ENCODE data around the gene LIN37. TPM values are rescaled to one million over a fixed set of nuclear protein-coding genes. Genes with fewer than 3 reads are reported as not detected.

LIN37 gene
- polyA plus RNA-seq, 12 donors: 5.3 to 11.3 (median 9.5) TPM; not detected in 2

DNA sequence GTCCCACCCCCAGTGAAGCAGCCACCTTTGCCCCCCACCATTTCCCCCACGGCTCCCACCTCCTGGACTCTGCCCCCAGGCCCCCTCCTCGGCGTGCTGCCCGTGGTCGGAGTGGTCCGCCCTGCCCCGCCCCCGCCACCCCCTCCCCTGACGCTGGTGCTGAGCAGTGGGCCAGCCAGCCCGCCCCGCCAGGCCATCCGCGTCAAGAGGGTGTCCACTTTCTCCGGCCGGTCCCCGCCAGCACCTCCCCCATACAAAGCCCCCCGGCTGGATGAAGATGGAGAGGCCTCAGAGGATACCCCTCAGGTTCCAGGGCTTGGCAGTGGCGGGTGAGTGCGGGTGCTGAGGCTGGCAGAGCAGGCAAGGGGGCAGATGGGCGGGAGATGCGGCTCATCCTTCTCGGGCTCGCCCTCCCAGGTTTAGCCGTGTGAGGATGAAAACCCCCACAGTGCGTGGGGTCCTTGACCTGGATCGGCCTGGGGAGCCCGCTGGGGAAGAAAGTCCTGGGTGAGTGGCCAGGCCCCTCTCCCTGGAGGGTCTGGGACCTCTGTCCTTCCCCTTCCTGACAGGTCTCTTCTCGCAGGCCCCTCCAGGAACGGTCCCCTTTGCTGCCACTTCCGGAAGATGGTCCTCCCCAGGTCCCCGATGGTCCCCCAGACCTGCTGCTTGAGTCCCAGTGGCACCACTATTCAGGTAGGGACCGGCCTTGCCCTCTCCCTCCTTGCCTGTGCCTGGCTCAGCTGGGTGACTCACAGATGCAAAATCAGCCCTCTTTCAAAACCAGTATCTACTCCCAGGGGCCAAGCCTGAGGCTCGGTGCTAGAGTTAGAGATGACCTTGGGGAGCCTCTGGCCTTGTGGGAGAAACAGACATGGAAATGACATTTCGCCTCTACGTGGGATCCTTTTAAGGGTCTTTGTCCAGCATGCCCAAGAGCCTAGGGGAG is 14.9 kb upstream of the LIN37 start:
- DNase-seq: no peak

DNA sequence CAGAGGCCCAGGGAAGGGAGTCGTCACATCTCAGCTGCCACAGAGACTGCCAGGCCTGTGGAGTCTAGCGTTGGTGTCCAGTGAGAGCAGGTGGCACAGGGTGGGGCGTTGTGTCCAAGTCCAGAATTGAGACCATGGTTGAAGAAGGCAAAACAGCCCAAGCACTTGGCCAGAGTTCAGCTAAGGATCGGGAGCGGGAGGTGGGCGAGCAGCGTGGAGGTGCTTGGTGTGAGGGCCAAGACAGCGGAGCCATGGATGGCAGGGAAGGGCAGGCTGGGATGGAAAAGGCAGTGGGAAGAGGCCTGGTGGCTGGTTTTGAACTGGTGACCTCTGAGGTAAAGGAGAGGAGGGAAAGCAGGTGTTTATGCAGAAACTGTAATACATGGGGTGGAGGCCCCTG is 14.1 kb upstream of the LIN37 start:
- no peak for DNase-seq

DNA sequence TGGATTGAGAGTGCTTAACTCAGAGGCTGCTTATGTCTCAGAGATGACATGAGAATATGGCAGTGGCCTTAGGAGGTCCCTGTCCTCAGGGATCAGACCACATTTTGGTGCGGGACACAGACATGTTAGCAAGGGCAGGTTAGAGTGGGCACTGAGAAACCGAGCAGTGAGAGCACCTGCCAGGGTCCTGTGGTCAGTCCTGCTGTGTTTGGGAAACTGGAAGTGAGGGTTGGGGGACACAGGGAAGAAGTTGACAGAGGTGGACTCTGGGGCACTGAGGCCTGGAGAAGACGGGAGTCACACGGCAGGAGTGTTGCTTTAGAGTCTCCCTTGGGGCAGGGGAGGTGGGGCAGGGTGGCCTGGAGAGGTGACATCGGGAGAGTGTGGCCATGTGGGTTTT is 13.5 kb upstream of the LIN37 start:
- DNase-seq: no peak

DNA sequence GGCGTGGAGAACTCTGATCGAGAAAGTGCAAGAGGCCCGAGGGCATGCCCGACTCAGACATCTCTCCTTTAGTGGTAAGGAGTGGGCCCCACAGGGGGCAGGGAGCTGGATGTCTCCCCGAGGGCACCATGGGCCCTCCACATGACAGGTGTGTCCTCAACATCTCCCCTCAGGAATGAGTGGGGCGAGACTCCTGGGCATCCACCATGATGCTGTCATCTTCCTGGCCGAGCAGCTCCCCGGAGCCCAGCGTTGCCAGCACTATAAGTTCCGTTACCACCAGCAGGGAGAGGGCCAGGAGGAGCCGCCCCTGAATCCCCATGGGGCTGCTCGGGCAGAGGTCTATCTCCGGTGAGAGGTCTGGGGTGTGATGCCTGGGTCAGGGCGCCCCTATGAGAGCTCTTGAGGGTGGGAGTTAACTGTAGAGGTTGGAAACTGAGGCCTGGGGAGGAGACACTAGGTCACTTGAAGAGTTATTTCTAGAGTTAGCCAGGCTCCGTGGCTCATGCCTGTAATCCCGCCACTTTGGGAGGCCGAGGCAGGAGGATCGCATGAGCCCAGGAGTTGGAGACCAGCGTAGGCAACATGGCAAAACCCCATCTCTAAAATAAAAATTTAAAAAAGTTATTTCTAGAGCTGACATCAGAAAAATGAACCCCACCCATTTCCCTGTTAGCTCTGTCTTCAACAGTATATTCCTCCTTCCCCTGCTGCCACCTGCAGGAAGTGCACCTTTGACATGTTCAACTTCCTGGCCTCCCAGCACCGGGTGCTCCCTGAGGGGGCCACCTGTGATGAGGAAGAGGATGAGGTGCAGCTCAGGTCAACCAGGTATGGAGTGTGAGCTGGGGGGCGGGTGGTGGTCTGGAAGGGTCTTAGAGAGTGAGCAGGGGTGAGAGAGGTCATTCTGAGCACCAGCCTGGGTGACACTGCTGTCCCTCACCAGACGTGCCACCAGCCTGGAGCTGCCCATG is 11.2 kb upstream of the LIN37 start:
- no peak for DNase-seq

DNA sequence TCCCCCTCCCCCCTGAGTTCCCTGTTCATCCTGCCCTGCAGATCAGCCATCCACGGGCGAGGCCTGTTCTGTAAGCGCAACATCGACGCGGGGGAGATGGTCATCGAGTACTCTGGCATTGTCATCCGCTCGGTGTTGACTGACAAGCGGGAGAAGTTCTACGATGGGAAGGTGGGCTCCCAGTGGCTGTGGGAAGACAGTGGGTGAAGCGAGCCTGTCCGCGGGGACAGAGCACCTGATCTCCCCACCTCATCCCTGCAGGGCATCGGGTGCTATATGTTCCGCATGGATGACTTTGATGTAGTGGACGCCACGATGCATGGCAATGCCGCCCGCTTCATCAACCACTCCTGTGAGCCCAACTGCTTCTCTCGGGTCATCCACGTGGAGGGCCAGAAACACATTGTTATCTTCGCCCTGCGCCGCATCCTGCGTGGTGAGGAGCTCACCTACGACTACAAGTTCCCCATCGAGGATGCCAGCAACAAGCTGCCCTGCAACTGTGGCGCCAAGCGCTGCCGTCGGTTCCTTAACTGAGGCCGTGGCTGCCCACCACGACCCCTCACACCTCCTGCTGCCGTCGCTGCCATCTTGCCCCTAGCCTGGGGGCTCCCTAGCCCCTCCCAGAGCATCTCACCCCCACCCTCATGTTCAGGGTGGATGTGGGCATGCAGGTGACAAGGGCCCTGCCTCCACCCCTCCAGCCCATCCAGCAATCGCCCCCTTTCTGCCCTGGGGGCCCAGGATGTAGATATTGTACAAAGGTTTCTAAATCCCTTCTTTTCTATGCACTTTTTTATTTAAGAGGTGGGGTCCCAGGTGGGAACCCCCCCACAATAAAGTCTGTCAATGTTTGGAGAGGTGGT is 10.1 kb upstream of the LIN37 start:
- DNase-seq: no peak

DNA sequence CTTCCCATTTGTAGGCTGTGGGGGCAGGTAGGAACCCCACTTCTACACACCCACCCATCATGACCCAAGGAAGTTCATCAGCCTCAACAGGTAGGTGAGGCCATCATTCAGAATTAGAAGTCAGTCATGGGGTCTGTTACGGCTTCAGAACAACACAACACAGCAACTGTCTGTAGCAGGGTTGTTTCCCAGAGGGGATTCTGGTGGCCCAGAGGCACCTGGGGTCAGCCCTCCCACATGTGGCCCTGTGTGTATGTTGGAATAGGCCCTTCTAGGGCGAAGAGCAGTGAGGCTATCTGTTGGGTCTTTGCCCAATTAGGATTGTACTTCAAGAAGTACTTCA is 9.5 kb upstream of the LIN37 start:
- no peak for DNase-seq

DNA sequence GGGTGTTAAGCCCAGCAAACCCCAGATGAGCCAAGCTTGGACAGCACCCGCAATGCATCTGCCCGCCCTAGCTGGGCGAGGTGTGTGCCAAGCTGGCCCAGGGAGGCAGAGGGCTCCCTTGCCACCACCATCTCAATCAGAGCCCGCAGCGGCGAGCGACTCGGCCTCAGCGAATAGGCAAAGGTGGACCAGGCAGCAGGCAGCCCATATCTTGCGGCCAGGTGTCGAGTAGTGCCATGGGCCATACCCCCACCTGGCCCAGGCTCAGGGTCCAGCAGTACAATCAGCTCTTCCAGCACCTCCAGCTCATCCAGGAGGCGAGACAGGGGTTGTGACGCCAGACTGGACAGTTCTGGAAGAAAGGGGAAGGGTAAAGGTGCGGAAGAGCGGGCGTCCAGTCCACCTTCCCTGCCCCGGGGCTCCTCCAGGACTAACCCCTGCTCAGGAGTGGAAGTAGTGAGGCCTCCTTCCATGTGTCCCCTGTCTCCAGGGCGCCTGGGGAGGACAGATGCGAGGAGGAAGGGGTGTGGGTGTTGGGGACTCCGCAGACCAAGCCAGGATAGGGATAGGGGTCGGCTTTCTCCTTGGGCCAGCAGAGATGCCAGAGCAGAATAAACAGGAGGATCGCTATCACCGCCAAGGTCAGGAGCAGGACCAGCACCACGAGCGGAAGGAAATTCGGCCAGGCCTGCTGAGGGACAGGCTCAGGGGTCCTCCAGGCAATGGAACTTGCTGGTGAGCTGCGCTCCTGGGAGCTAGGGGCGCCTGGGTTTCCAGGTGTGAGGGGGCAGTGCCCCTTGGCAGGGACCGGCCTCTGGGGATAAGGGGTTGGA is 8.9 kb upstream of the LIN37 start:
- no peak for DNase-seq

DNA sequence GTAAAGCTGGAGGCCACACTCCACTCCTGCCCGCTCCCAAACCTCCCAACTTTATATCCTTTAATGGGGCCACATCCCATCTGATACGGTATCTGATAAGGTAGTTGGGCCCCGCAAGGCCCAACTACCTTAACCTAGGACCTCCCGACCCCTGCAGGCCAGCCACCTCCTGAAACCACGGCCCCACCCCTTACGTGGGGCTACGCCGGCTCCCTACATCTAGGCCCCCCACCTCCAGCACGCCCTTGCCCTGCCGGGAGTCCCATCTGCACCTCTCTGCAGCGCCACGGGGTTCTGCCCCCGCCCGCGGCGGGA is 8.3 kb upstream of the LIN37 start:
- no peak for DNase-seq

DNA sequence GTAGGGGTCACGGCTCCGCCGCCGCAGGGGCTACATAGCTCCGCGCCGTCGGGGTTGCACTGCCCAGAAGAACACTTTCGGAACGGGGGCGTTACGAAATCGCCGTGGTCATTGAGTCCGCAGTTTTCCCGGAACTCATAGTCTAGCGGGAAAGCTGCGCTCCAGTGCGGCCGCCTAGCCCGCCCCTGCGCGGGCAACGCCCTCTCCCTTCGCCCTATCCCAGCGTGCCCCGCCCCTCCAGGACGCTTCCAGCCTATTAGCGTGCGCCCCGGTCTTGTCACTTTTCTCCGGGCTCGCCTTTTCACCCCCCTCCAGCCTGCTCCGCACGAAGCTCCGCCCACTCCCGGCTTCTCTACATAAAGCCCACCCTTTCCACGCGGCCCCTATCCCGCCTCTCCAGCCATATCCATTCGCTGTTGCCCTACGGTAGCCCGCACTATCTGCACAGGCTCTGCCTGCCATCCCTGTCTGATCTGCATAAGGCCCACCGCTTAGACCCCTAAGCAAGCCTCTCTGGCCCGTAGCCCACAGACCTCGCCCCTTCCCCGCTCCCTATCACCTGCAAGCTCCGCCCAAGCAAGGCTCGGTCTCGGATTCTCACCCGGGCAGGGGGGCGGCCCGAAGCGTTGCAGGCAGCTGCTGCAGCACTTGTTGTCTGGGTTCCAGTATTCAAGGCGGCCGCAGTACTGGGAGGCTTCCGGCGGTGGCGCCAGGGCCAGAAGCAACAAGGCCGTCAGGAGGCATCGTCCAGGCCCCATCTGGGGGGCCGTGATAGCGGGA is 7.8 kb upstream of the LIN37 start:
- DNase-seq: peak; percentile 97

DNA sequence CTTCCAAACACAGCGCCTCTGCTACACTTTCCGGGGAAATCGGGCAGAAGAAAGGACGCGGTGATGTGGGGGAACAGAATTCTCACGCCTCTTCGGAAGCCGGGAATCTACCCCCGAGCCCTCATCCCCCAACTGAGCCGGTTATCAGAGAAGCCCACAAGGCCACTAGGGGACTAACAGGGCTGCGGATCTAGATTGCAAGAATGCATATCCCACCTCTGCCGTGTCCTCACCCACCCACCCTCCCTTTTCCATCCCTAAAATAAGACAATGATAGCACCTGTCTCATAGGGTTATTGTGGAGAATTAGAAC is 7.2 kb upstream of the LIN37 start:
- no peak for DNase-seq

DNA sequence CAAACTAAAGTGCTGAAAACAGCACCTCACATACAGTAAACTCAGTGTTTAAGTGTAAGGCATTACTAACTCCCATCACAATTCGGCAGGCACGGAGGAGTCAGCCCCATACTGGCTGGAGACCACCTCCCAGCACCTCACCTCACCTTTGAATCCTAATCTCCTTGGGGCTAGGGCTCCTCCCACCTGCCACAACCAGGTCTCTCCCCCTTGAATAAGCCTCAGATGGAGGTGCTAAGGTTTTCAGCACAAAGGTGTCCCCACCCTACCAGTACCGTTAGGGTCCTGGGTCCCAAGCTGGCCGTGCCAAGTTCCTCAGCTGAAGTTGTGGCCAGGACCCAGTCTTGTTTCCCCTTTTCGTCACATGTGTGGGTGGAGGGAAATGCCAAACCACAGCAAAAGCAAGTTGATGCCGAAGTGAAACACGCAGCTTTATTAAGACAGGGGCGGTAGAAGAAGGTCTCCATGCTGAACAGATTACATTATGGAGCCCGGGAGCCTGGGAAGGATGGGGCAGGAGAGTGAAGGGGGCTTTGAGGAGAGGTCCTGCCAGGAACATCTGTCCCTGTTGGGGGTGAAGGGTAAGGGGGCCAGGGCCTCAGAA is 6.2 kb upstream of the LIN37 start, which contains the start of gene IGFLR1:
Gene IGFLR1, minus strand, starts transcription at position 332 of the 604 bp plus-strand sequence. CDS start 1,272 bp downstream, outside the sequence.
- DNase-seq: no peak

DNA sequence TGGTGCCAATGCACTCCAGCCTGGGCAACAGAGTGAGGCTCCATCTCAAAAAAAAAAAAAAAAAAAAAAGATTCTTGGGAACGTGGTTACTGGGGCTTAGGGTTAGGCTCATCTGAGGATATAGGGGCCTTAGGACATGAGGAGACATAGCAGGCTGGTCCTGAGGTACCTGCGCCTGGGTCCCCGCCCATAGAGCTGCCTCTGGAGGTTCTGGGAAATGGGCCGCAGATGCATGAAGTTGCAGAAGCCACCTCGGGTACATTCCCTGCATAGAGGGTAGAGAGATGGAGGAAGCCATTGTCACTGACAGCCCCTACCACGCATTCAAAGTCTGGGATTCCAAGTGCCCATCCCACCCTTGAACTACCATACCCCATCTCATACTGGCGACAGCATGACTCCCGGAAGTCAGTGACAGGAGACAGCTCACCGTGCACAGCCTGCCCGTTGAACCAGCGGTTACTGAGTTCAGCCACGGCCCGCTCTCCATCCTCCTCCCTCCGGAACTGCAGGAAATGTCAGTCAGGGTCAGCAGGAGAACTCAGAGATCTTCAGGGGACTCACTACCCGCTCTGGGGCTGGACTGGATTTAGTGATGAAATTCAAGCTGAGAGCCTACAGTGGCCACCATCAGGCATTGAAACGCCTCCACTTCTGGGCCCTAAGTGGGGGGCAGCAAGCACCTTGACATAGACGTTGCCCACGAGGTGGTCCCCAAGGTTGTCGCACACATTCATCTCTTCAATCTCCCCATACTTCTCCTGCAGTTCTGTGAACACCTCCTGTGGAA is 4.5 kb upstream of the LIN37 start:
- no peak for DNase-seq

DNA sequence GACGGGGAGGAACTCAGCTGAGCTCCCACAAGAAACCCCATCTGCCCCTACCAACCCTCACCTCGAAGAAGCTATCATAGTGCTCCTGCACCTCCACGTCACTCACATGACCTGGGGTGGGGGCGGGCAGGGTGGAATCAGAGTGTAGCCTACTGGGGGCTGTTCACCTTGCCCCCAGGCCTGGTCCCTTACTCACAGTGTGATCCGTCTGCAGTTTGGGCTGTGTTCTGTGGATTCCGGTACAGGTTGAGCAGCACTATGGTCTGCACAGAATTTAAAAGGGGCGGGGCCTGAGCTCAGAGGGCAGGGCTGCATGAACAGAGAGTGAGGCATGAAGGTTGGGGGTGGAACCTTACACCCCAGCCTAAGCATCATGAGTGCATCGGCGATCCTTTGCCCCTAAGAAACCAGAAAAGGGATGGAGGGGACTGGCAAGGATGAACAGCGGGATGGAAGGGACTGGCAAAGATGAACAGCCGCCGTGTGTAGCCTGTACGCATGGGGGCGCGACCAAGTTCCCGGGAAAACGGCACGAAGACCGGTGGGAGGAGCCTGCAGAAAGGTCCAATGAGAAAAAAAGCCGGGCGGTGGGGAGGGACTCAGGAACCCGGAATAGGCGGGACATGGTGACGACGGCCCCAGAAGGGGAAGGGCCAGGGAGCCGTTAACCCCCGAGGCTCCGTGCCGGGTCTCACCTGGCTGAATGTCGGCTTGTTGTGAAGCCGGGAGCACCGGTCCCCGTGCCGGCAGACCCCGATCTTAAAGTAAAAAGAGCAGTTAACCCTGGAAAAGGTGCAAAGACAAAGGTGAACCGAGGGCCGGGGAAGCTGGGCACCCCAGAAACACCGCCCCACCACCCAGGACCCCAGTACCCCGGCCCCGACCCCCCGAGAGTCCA is 3.7 kb upstream of the LIN37 start:
- peak; percentile 95 for DNase-seq

DNA sequence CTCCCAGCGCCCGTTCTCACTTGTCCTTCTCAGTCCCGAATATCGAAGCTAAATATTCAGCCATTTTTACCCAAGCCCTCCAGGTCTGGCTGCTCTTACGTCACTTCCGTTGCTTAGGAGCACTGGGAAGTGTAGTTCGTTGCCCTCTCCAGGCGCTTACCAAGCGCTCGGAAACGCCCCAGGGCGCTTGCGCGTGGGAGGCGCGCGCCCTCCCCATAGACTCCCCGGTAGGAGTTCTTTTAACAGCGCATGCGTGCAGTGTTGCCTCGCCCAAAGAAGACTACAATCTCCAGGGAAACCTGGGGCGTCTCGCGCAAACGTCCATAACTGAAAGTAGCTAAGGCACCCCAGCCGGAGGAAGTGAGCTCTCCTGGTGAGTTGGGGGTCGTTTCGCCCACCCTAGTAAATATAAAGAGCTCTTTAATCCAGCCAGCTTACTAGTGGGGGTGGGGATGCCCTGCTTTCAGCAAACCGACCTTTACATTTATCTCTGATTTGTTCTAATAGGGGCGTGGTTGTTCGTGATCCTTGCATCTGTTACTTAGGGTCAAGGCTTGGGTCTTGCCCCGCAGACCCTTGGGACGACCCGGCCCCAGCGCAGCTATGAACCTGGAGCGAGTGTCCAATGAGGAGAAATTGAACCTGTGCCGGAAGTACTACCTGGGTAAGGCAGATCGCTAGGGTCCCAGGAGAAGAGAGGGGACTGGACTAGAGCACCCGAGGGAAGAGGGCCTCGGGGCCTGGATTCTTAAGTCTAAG is 2.9 kb upstream of the LIN37 start, which contains the start of the genes PSENEN and U2AF1L4:
Gene PSENEN, plus strand, starts transcription at position 324 of the 759 bp plus-strand sequence. Its CDS starts 280 bp downstream, at position 604.
Gene U2AF1L4, minus strand, starts transcription at position 91 of the 759 bp plus-strand sequence. Its CDS starts 27 bp downstream, at position 64.
- peak; percentile 100 for DNase-seq

DNA sequence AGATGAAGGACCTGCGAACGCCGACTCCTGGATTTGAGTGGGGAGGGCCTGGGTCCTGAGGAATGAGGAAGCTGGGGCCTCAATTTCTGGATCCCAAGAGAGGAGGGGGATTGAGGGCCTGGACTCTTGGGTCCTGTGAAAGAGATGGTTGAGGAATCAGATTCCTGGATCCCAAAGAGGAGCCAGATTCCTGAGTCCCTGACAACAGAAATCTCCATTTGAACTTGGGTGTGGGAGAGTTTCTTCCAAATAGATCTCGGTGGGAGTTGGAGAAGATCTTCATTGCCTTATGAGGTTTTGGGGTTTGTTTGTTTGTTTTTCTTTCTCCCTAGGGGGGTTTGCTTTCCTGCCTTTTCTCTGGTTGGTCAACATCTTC is 2.3 kb upstream of the LIN37 start:
- DNase-seq: no peak

DNA sequence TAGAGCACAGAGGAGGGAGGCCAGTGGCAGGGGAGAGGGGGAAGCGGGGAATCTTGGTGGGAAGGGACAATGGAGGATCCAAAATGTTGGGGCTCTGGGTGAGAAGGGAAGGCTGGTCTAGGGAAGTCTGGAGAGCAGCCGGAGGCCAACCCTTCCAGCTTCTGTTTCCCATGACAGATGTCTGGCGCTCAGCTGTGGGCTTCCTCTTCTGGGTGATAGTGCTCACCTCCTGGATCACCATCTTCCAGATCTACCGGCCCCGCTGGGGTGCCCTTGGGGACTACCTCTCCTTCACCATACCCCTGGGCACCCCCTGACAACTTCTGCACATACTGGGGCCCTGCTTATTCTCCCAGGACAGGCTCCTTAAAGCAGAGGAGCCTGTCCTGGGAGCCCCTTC is 1.8 kb upstream of the LIN37 start:
- no peak for DNase-seq

DNA sequence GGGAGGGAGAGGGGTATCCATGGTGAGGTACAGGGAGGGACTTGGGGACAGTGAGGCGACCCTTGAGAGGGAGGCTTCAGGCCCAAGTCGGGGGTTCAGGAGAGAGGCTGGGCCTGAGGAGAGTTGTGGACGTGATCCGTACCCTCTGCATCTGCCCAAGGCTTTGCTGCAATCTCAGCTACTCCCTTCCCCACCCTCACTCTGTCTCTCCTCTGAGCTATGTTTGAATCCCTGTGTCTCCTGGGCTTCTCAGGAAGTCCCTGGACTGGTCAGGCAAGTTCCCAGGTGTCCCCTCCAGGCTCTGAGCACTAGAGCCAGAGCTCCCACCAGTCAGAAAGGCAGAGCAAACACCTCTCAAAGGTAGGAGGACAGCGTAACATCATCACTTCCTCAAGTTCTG is 1.8 kb downstream of the LIN37 start:
- no peak for DNase-seq

Data from muscle of arm (tissue), 12 donors.